GM12874 (cell line): ENCODE measurements around the gene NLGN4X.

ENCODE experiments used
- CTCF ChIP-seq: IDR thresholded peaks from 2 replicates; pipeline ENCODE4 v1.5.1; 2011; ENCODE audit warnings: low read depth, mild to moderate bottlenecking, control low read depth, low read length, moderate library complexity; ENCODE audit not compliant: insufficient read depth

Gene NLGN4X

GRCh38 chrX:6226596-6227452, 1.8 kb downstream of the NLGN4X start:
- TF ChIP-seq CTCF = no peak

- TF ChIP-seq CTCF = no peak
Observed at GRCh38 chrX:6225911-6226595, 2.6 kb downstream of the NLGN4X start.

- no peak for TF ChIP-seq CTCF
Observed at GRCh38 chrX:6225288-6225910, 3.3 kb downstream of the NLGN4X start.

GRCh38 chrX:6223516-6223915, 5.2 kb downstream of the NLGN4X start:
- no peak for TF ChIP-seq CTCF

GRCh38 chrX:6210230-6210629, 18.4 kb downstream of the NLGN4X start:
- no peak for TF ChIP-seq CTCF

GRCh38 chrX:6203462-6204215, 25.0 kb downstream of the NLGN4X start:
- TF ChIP-seq CTCF = no peak

GRCh38 chrX:6199486-6199885, 29.2 kb downstream of the NLGN4X start:
- TF ChIP-seq CTCF = no peak
